Trophoblast cell (in vitro differentiated cells and primary cell): ENCODE data around the gene PRMT1.

Experiments used
- DNase-seq, 2 donors: peaks; one replicate each; pipeline ENCODE4 v3.0.0-alpha.2; 2016
- H2AFZ ChIP-seq: 2 replicates; pipeline ENCODE4 v1.6.1; 2013; ENCODE audit warnings: low read length, moderate library complexity, mild to moderate bottlenecking; ENCODE audit not compliant: insufficient read depth, poor library complexity
- H2AK5ac ChIP-seq: 2 replicates; pipeline ENCODE4 v1.6.1; 2013; ENCODE audit warnings: mild to moderate bottlenecking, low read length
- H2BK120ac ChIP-seq: 2 replicates; pipeline ENCODE4 v1.6.1; 2013; ENCODE audit warnings: low read length, mild to moderate bottlenecking, moderate library complexity; ENCODE audit not compliant: insufficient read depth, poor library complexity
- H2BK12ac ChIP-seq: 2 replicates; pipeline ENCODE4 v1.6.1; 2013; ENCODE audit warnings: mild to moderate bottlenecking, low read length, moderate library complexity
- H2BK5ac ChIP-seq: 2 replicates; pipeline ENCODE4 v1.6.1; 2013; ENCODE audit warnings: low read length, low read depth, moderate library complexity, mild to moderate bottlenecking; ENCODE audit not compliant: poor library complexity
- H3K14ac ChIP-seq: 2 replicates; pipeline ENCODE4 v1.6.1; 2013; ENCODE audit warnings: mild to moderate bottlenecking, low read length
- H3K18ac ChIP-seq: 2 replicates; pipeline ENCODE4 v1.6.1; 2013; ENCODE audit warnings: mild to moderate bottlenecking, low read length
- H3K23ac ChIP-seq: 2 replicates; pipeline ENCODE4 v1.6.1; 2013; ENCODE audit warnings: low read length
- H3K27ac ChIP-seq: 2 replicates; pipeline ENCODE4 v1.5.1; 2013; ENCODE audit warnings: low read depth, mild to moderate bottlenecking, inconsistent platforms, low read length, moderate library complexity
- H3K27me3 ChIP-seq: 2 replicates; pipeline ENCODE4 v1.6.1; 2013; ENCODE audit warnings: inconsistent platforms, mild to moderate bottlenecking, low read length, moderate library complexity; ENCODE audit not compliant: insufficient read depth
- H3K36me3 ChIP-seq, 2 experiments: 1 replicate in 1 of 2; 2 replicates in 1 of 2; pipeline ENCODE4 v1.6.1; 2013; ENCODE audit warnings: low read length in 2 of 2, mild to moderate bottlenecking in 2 of 2, moderate library complexity in 1 of 2; ENCODE audit not compliant: insufficient read depth in 2 of 2, control insufficient read depth in 1 of 2
- H3K4ac ChIP-seq: 2 replicates; pipeline ENCODE4 v1.6.1; 2013; ENCODE audit warnings: low read depth, mild to moderate bottlenecking, low read length, moderate library complexity
- H3K4me1 ChIP-seq, 2 experiments: 1 replicate in 1 of 2; 2 replicates in 1 of 2; pipeline ENCODE4 v1.6.1; 2013; ENCODE audit warnings: low read length in 2 of 2, mild to moderate bottlenecking in 2 of 2, moderate library complexity in 1 of 2; ENCODE audit not compliant: insufficient read depth in 2 of 2, control insufficient read depth in 1 of 2
- H3K4me2 ChIP-seq: 2 replicates; pipeline ENCODE4 v1.6.1; 2013; ENCODE audit warnings: inconsistent platforms, mild to moderate bottlenecking, low read length, moderate library complexity
- H3K4me3 ChIP-seq: 2 replicates; pipeline ENCODE4 v1.5.1; 2013; ENCODE audit warnings: mild to moderate bottlenecking, low read depth, low read length, inconsistent platforms
- H3K79me1 ChIP-seq: one replicate; pipeline ENCODE4 v1.6.1; 2013; ENCODE audit warnings: low read length
- H3K79me2 ChIP-seq: 2 replicates; pipeline ENCODE4 v1.6.1; 2013; ENCODE audit warnings: low read length, mild to moderate bottlenecking; ENCODE audit not compliant: control insufficient read depth, insufficient read depth, poor library complexity
- H3K9ac ChIP-seq: 2 replicates; pipeline ENCODE4 v1.6.1; 2013; ENCODE audit warnings: mild to moderate bottlenecking, low read length
- H3K9me3 ChIP-seq: 2 replicates; pipeline ENCODE4 v1.6.1; 2013; ENCODE audit warnings: low read depth, mild to moderate bottlenecking, control low read depth, inconsistent platforms, low read length; ENCODE audit not compliant: insufficient read depth
- H4K12ac ChIP-seq: 2 replicates; pipeline ENCODE4 v1.6.1; 2013; ENCODE audit warnings: low read depth, mild to moderate bottlenecking, low read length, moderate library complexity
- H4K8ac ChIP-seq: 2 replicates; pipeline ENCODE4 v1.6.1; 2013; ENCODE audit warnings: low read depth, mild to moderate bottlenecking, low read length, moderate library complexity
- H4K91ac ChIP-seq: one replicate; pipeline ENCODE4 v1.6.1; 2013; ENCODE audit warnings: low read depth, mild to moderate bottlenecking, low read length, moderate library complexity
- WGBS: extraction: QIAGEN DNeasy Blood & Tissue Kit; methylation state at CpG from one replicate; pipeline ENCODE4 v1.1.7; 2013; ENCODE audit warnings: missing lambda C conversion rate; ENCODE audit not compliant: insufficient read length, insufficient coverage; ENCODE audit errors: extremely low coverage; 5-methylcytosine and 5-hydroxymethylcytosine counted together

Gene PRMT1

DNA sequence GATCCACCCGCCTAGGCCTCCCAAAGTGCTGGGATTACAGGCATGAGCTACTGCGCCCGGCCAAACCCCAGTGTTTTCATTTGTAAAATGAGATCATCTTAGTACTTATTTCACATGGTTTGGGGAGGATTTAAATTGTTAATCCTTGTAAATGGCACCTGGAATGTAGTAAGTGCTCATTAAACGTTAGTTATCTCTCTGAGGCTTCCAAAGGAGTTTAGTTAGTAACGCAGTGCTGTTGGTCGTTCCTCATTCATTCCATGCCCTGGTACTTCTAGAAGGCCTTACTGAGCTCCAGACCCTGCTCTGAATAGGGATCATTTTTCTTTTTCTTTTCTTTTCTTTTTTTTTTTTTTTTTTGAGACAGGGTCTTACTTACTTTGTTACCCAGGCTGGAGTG lies 19.0 kb downstream of the PRMT1 start:
- no peaks in the 10 kb centered on the region for H3K36me3 ChIP-seq
- H3K27me3 ChIP-seq, result no peaks in the 10 kb centered on the region
- no peak overlapping the region for H3K4ac ChIP-seq
- H3K23ac ChIP-seq, result no peak overlapping the region
- H3K4me1 ChIP-seq, result peaks cover 3 to 6% of the 10 kb centered on the region in 2 experiments
- no peak overlapping the region for H3K4me2 ChIP-seq
- H3K18ac ChIP-seq, result no peak overlapping the region
- H3K79me2 ChIP-seq, result no peaks in the 10 kb centered on the region
- H3K79me1 ChIP-seq, result no peaks in the 10 kb centered on the region
- no peak overlapping the region for H2BK5ac ChIP-seq
- no peaks in the 10 kb centered on the region for H3K9me3 ChIP-seq
- no peak overlapping the region for H4K91ac ChIP-seq
- no peak overlapping the region for H3K14ac ChIP-seq
- H3K4me3 ChIP-seq, result no peak overlapping the region
- no peak overlapping the region for H2AFZ ChIP-seq
- WGBS, result no CpG with 5 or more reads among the region's 6 CpGs
- no peak overlapping the region for H3K9ac ChIP-seq
- no peak overlapping the region for H2AK5ac ChIP-seq
- DNase-seq, result no peak
- H4K12ac ChIP-seq, result no peak overlapping the region
- H4K8ac ChIP-seq, result no peak overlapping the region
- H2BK12ac ChIP-seq, result no peak overlapping the region
- no peak overlapping the region for H3K27ac ChIP-seq
- no peak overlapping the region for H2BK120ac ChIP-seq

DNA sequence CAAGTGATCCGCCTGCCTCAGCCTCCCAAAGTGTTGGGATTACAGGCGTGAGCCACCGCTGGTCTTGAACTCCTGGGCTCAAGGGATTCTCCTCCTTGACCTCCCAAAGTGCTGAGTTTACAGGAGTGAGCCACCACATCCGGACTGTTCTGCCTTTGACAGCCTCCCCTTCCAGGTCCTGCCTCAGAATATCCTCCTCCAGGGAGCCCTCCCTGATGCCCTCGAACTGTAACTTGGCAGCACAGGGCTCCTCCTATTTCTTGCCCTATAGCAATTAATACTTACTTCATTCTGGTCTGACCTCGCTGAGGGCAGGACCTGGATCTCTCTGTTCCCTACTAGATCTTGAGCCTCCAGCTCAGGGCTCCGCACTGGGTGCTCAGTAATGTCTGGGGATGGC lies 19.8 kb downstream of the PRMT1 start:
- Histone ChIP-seq H4K12ac (no peak overlapping the region), H3K4me1 (no peaks in the 10 kb centered on the region), H3K79me1 (no peaks in the 10 kb centered on the region), H3K27me3 (no peaks in the 10 kb centered on the region), H3K4me2 (no peak overlapping the region), H3K4ac (no peak overlapping the region), H3K36me3 (no peaks in the 10 kb centered on the region), H3K4me3 (no peak overlapping the region), H3K14ac (no peak overlapping the region), H3K23ac (no peak overlapping the region), H3K9me3 (no peaks in the 10 kb centered on the region), H4K8ac (no peak overlapping the region), H2BK120ac (no peak overlapping the region), H3K27ac (no peak overlapping the region), H3K9ac (no peak overlapping the region), H2BK12ac (no peak overlapping the region), H4K91ac (no peak overlapping the region), H3K18ac (no peak overlapping the region), H3K79me2 (no peaks in the 10 kb centered on the region), H2AK5ac (no peak overlapping the region), H2BK5ac (no peak overlapping the region), H2AFZ (no peak overlapping the region)
- no CpG with 5 or more reads among the region's 7 CpGs for WGBS
- no peak for DNase-seq

DNA sequence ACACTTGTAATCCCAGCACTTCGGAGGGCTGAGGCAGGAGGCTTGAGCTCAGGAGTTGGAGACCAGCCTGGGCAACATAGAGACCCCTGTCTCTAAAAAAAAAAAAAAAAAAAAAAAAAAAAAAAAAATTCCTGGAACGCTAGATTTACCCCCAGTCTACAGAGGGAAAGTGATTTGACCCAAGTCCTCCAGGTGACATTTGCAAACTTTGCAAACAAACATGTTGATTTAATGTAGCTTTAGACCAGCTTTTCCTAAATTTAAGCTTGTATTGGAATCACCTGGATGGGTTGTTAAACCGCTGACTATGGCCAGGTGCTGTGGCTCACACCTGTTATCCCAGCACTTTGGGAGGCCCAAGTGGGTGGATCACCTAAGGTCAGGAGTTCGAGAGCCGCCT lies 22.3 kb downstream of the PRMT1 start:
- Histone ChIP-seq H2BK12ac (no peak overlapping the region), H4K8ac (no peak overlapping the region), H3K79me2 (no peaks in the 10 kb centered on the region), H3K9ac (no peak overlapping the region), H3K4me3 (no peak overlapping the region), H3K27ac (no peak overlapping the region), H3K36me3 (no peaks in the 10 kb centered on the region), H3K27me3 (no peaks in the 10 kb centered on the region), H2BK120ac (no peak overlapping the region), H4K12ac (no peak overlapping the region), H3K4me2 (no peak overlapping the region), H3K4ac (no peak overlapping the region), H3K23ac (no peak overlapping the region), H2AFZ (no peak overlapping the region), H2BK5ac (no peak overlapping the region), H3K4me1 (no peaks in the 10 kb centered on the region), H2AK5ac (no peak overlapping the region), H3K14ac (no peak overlapping the region), H3K9me3 (no peaks in the 10 kb centered on the region), H3K18ac (no peak overlapping the region), H4K91ac (no peak overlapping the region), H3K79me1 (no peaks in the 10 kb centered on the region)
- no peak for DNase-seq
- WGBS, result no CpG with 5 or more reads among the region's 5 CpGs

DNA sequence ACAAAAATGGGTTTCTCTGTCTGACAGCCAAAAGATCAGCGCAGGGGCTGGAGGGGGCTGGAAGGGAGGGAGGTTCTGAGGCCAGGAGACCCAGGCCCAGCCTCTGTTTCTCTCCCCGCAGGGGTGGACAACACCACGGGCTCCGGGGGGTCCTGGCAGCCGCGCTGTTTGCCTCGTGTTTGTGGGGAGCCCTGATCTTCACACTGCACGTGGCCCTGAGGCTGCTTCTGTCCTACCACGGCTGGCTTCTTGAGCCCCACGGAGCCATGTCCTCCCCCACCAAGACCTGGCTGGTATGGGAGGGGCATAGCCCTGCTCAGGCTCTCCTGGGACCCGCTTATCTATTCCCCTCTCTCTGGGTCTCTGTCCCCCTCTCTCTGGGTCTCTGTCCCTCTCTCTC lies 23.5 kb downstream of the PRMT1 start:
- H3K27ac ChIP-seq, result no peak overlapping the region
- no peak overlapping the region for H2AFZ ChIP-seq
- H2AK5ac ChIP-seq, result no peak overlapping the region
- no peak overlapping the region for H4K8ac ChIP-seq
- H2BK5ac ChIP-seq, result no peak overlapping the region
- H3K14ac ChIP-seq, result no peak overlapping the region
- H3K4me1 ChIP-seq, result no peaks in the 10 kb centered on the region
- H3K79me2 ChIP-seq, result no peaks in the 10 kb centered on the region
- no peaks in the 10 kb centered on the region for H3K79me1 ChIP-seq
- H2BK12ac ChIP-seq, result no peak overlapping the region
- H4K12ac ChIP-seq, result no peak overlapping the region
- no peaks in the 10 kb centered on the region for H3K9me3 ChIP-seq
- H3K4me2 ChIP-seq, result no peak overlapping the region
- no peaks in the 10 kb centered on the region for H3K36me3 ChIP-seq
- H3K18ac ChIP-seq, result no peak overlapping the region
- H2BK120ac ChIP-seq, result no peak overlapping the region
- no peak overlapping the region for H3K9ac ChIP-seq
- H3K27me3 ChIP-seq, result no peaks in the 10 kb centered on the region
- no peak overlapping the region for H3K4me3 ChIP-seq
- WGBS, result no CpG with 5 or more reads among the region's 11 CpGs
- no peak overlapping the region for H3K23ac ChIP-seq
- no peak for DNase-seq
- no peak overlapping the region for H4K91ac ChIP-seq
- no peak overlapping the region for H3K4ac ChIP-seq
